Upper lobe of right lung (tissue), 1 donor: ENCODE measurements around the gene AP5B1. TPM values are rescaled to one million over a fixed set of nuclear protein-coding genes. Genes with fewer than 3 reads are reported as not detected.

Experiments used
- ATAC-seq: fragments of 200-7000 bp; cut with Tn5 transposase; one replicate; pipeline ENCODE4 v1.9.1; 2020; ENCODE audit warnings: mild to moderate bottlenecking, moderate library complexity
- DNase-seq: peaks from one replicate; pipeline ENCODE4 v3.0.0-alpha.2; 2020
- H3K27ac ChIP-seq: fragments of 200-600 bp; one replicate; pipeline ENCODE4 v1.8.0; 2022
- H3K27me3 ChIP-seq: fragments of 200-600 bp; one replicate; pipeline ENCODE4 v1.8.0; 2022; ENCODE audit warnings: mild to moderate bottlenecking
- H3K36me3 ChIP-seq: fragments of 200-600 bp; one replicate; pipeline ENCODE4 v1.8.0; 2022
- H3K4me1 ChIP-seq: fragments of 200-600 bp; one replicate; pipeline ENCODE4 v1.8.0; 2022
- H3K4me3 ChIP-seq: fragments of 200-600 bp; one replicate; pipeline ENCODE4 v1.8.0; 2022; ENCODE audit warnings: mild to moderate bottlenecking
- H3K9me3 ChIP-seq: fragments of 200-600 bp; one replicate; pipeline ENCODE4 v1.8.0; 2022
- CTCF ChIP-seq: fragments of 200-600 bp; IDR thresholded peaks from one replicate; pipeline ENCODE4 v1.8.0; 2022; ENCODE audit warnings: antibody characterized with exemption
- intact Hi-C: fragments of 100-400 bp; cut with DNase I; formaldehyde crosslinking; loops from one replicate; pipeline ENCODE4 v1.11.0; 2022
- long read RNA-seq: library from polyadenylated mRNA; unstranded; transcript quantifications from one replicate; pipeline ENCODE4 v2.0.0, GENCODE V29; 2021
- total RNA-seq: library from RNA; stranded (reverse); fragmentation: NEBNext Ultra II Directional; extraction: Animal tissue kit (Norgen Biotek cat#: 25700); gene quantifications from one replicate; pipeline ENCODE4 v1.2.1, GENCODE V29; 2021
- donor health status: DM: no; HTN: yes; CAD: no; lungs with severe emphysema.

The AP5B1 gene
- 35.6 TPM for total RNA-seq
- long read RNA-seq, full-length matches to known transcripts, result 82 of 136 reads
- long read RNA-seq, partial matches to known transcripts, result 0 of 136 reads
- long read RNA-seq, other reads (novel, unspliced or antisense), result 54 of 136 reads

GRCh38 chr11:65780770-65781151, at the start of gene AP5B1:
TSS of gene AP5B1 (minus strand) at chr11:65780976. CDS start at chr11:65780591, 385 bp downstream.
- intact Hi-C loops, result no loop called here
- peaks cover 4% of the 10 kb centered on the region for H3K27me3 ChIP-seq

GRCh38 chr11:65829459-65829858, 48.7 kb upstream of the AP5B1 start:
- Histone ChIP-seq H3K9me3 (no peaks in the 10 kb centered on the region), H3K4me1 (peaks cover 10% of the 10 kb centered on the region), H3K4me3 (no peak overlapping the region), H3K27ac (no peak overlapping the region), H3K36me3 (no peaks in the 10 kb centered on the region), H3K27me3 (no peaks in the 10 kb centered on the region)
- intact Hi-C loops, result no loop called here
- no peak for DNase-seq
- ATAC-seq, result no peak
- no peak for TF ChIP-seq CTCF

More at GRCh38 chr11:65780770-65781151, at the start of gene AP5B1:
- DNase-seq (peak; percentile 90), ATAC-seq (peak; percentile 80)
- Histone ChIP-seq H3K27ac (peak within 1 kb of the TSS; percentile 92), H3K4me1 (peaks cover 15% of the 10 kb centered on the region), H3K4me3 (peak within 1 kb of the TSS; percentile 74), H3K9me3 (no peaks in the 10 kb centered on the region), H3K36me3 (peaks cover 27% of the 10 kb centered on the region)
- no peak for TF ChIP-seq CTCF

- Histone ChIP-seq H3K27ac (no peak overlapping the region), H3K4me1 (no peaks in the 10 kb centered on the region), H3K9me3 (no peaks in the 10 kb centered on the region), H3K36me3 (no peaks in the 10 kb centered on the region), H3K4me3 (no peak overlapping the region), H3K27me3 (no peaks in the 10 kb centered on the region)
- no peak for DNase-seq
- no peak for TF ChIP-seq CTCF
- no peak for ATAC-seq
- intact Hi-C loops, result no loop called here
Measured at GRCh38 chr11:65826984-65827735, 46.4 kb upstream of the AP5B1 start.

GRCh38 chr11:65822776-65823528, 42.2 kb upstream of the AP5B1 start:
- no peak for TF ChIP-seq CTCF
- ATAC-seq, result no peak
- Histone ChIP-seq H3K27me3 (no peaks in the 10 kb centered on the region), H3K4me1 (no peaks in the 10 kb centered on the region), H3K4me3 (no peak overlapping the region), H3K36me3 (no peaks in the 10 kb centered on the region), H3K9me3 (no peaks in the 10 kb centered on the region), H3K27ac (no peak overlapping the region)
- no peak for DNase-seq
- intact Hi-C loops, result no loop called here

- Histone ChIP-seq H3K4me1 (peaks cover 10% of the 10 kb centered on the region), H3K4me3 (no peak overlapping the region), H3K9me3 (no peaks in the 10 kb centered on the region), H3K27ac (no peak overlapping the region), H3K36me3 (no peaks in the 10 kb centered on the region), H3K27me3 (no peaks in the 10 kb centered on the region)
- intact Hi-C loops, result no loop called here
- no peak for TF ChIP-seq CTCF
- ATAC-seq (peak; percentile 22), DNase-seq (no peak)
Measured at GRCh38 chr11:65821107-65821506, 40.3 kb upstream of the AP5B1 start.
